Measurements from ENCODE around the gene NHEJ1. TPM values are rescaled to one million over a fixed set of nuclear protein-coding genes. Genes with fewer than 3 reads are reported as not detected.
A peak's percentile ranks its signal among the peaks of the same experiment; 100 is the strongest.

The NHEJ1 gene
- total RNA-seq, 1 donor from 2014 or later: 10.8 TPM

- H3K9ac ChIP-seq (ENCODE audit: low read length): no peak overlapping the region
Observed at GRCh38 chr2:219174146-219174545, 13.5 kb upstream of the NHEJ1 start.

GRCh38 chr2:219173176-219173575 is 12.6 kb upstream of the NHEJ1 start:
- H3K79me2 ChIP-seq (ENCODE audit: insufficient read depth, low read length): peaks cover 16% of the 10 kb centered on the region
- Mint-ChIP-seq H3K4me3 (ENCODE audit: unreplicated experiment) (no peak overlapping the region), H3K9me3 (ENCODE audit: unreplicated experiment) (no peaks in the 10 kb centered on the region), H3K27ac (ENCODE audit: unreplicated experiment) (no peak overlapping the region), H3K4me1 (ENCODE audit: low read depth, unreplicated experiment) (peaks cover 18% of the 10 kb centered on the region), H3K36me3 (ENCODE audit: low read depth, unreplicated experiment) (peaks cover 18% of the 10 kb centered on the region), H3K27me3 (ENCODE audit: low read depth, unreplicated experiment) (peaks cover 2% of the 10 kb centered on the region)
- peaks cover 17% of the 10 kb centered on the region for H3K4me1 ChIP-seq (ENCODE audit: insufficient read depth, low read length)
- H3K36me3 ChIP-seq (ENCODE audit: insufficient read depth, low read length): peaks cover 4% of the 10 kb centered on the region
- no peak overlapping the region for H3K4me3 ChIP-seq (ENCODE audit: insufficient read depth, low read depth, low read length)
- H3K9ac ChIP-seq (ENCODE audit: low read length): no peak overlapping the region
- TF ChIP-seq EZH2 (IDR thresholded peaks at IDR 0.05; ENCODE audit: insufficient read depth, low read length) (no peak), CTCF (IDR thresholded peaks at IDR 0.05; ENCODE audit: insufficient read depth, low read depth, low read length) (no peak)
- H3K27me3 ChIP-seq (ENCODE audit: insufficient read depth, low read length): no peaks in the 10 kb centered on the region
- FAIRE-seq: no peak
- H2AFZ ChIP-seq (ENCODE audit: low read depth, low read length): no peak overlapping the region
- H3K27ac ChIP-seq (ENCODE audit: low read depth, low read length): no peak overlapping the region
- H3K9me3 ChIP-seq (ENCODE audit: insufficient read depth, low read depth, low read length): no peaks in the 10 kb centered on the region
- H4K20me1 ChIP-seq (ENCODE audit: insufficient read depth, low read length): peaks cover 20% of the 10 kb centered on the region
- DNase-seq (ENCODE audit: low read depth): no peak
- no peak overlapping the region for H3K4me2 ChIP-seq (ENCODE audit: low read length)

More at GRCh38 chr2:219174146-219174545, 13.5 kb upstream of the NHEJ1 start:
- DNase-seq (ENCODE audit: low read depth) (no peak), FAIRE-seq (no peak)
- H2AFZ ChIP-seq (ENCODE audit: low read depth, low read length): no peak overlapping the region
- H3K4me1 Mint-ChIP-seq (ENCODE audit: low read depth, unreplicated experiment): peaks cover 19% of the 10 kb centered on the region
- H3K4me3 Mint-ChIP-seq (ENCODE audit: unreplicated experiment): peak overlapping the region; percentile 66
- H4K20me1 ChIP-seq (ENCODE audit: insufficient read depth, low read length): peaks cover 27% of the 10 kb centered on the region
- no peaks in the 10 kb centered on the region for H3K27me3 ChIP-seq (ENCODE audit: insufficient read depth, low read length)
- H3K9me3 ChIP-seq (ENCODE audit: insufficient read depth, low read depth, low read length): no peaks in the 10 kb centered on the region
- peaks cover 23% of the 10 kb centered on the region for H3K79me2 ChIP-seq (ENCODE audit: insufficient read depth, low read length)
- TF ChIP-seq EZH2 (IDR thresholded peaks at IDR 0.05; ENCODE audit: insufficient read depth, low read length) (no peak), CTCF (IDR thresholded peaks at IDR 0.05; ENCODE audit: insufficient read depth, low read depth, low read length) (no peak)
- H3K36me3 ChIP-seq (ENCODE audit: insufficient read depth, low read length): peaks cover 4% of the 10 kb centered on the region
- no peaks in the 10 kb centered on the region for H3K27me3 Mint-ChIP-seq (ENCODE audit: low read depth, unreplicated experiment)
- peaks cover 23% of the 10 kb centered on the region for H3K4me1 ChIP-seq (ENCODE audit: insufficient read depth, low read length)
- H3K36me3 Mint-ChIP-seq (ENCODE audit: low read depth, unreplicated experiment): peaks cover 18% of the 10 kb centered on the region
- no peak overlapping the region for H3K27ac Mint-ChIP-seq (ENCODE audit: unreplicated experiment)
- H3K27ac ChIP-seq (ENCODE audit: low read depth, low read length): no peak overlapping the region
- no peak overlapping the region for H3K4me3 ChIP-seq (ENCODE audit: insufficient read depth, low read depth, low read length)
- H3K9me3 Mint-ChIP-seq (ENCODE audit: unreplicated experiment): peaks cover under 1% of the 10 kb centered on the region
- no peak overlapping the region for H3K4me2 ChIP-seq (ENCODE audit: low read length)

- no peak for FAIRE-seq
- Histone ChIP-seq H3K4me1 (ENCODE audit: insufficient read depth, low read length) (peaks cover 15% of the 10 kb centered on the region), H3K4me2 (ENCODE audit: low read length) (no peak overlapping the region), H3K9me3 (ENCODE audit: insufficient read depth, low read depth, low read length) (no peaks in the 10 kb centered on the region), H3K27ac (ENCODE audit: low read depth, low read length) (no peak overlapping the region), H3K79me2 (ENCODE audit: insufficient read depth, low read length) (peaks cover 16% of the 10 kb centered on the region), H2AFZ (ENCODE audit: low read depth, low read length) (no peak overlapping the region), H3K27me3 (ENCODE audit: insufficient read depth, low read length) (no peaks in the 10 kb centered on the region), H3K9ac (ENCODE audit: low read length) (no peak overlapping the region), H3K4me3 (ENCODE audit: insufficient read depth, low read depth, low read length) (no peak overlapping the region), H3K36me3 (ENCODE audit: insufficient read depth, low read length) (peaks cover 4% of the 10 kb centered on the region), H4K20me1 (ENCODE audit: insufficient read depth, low read length) (peaks cover 20% of the 10 kb centered on the region)
- Mint-ChIP-seq H3K4me3 (ENCODE audit: unreplicated experiment) (no peak overlapping the region), H3K36me3 (ENCODE audit: low read depth, unreplicated experiment) (peaks cover 18% of the 10 kb centered on the region), H3K9me3 (ENCODE audit: unreplicated experiment) (no peaks in the 10 kb centered on the region), H3K27ac (ENCODE audit: unreplicated experiment) (no peak overlapping the region), H3K4me1 (ENCODE audit: low read depth, unreplicated experiment) (peaks cover 15% of the 10 kb centered on the region), H3K27me3 (ENCODE audit: low read depth, unreplicated experiment) (peaks cover 9% of the 10 kb centered on the region)
- TF ChIP-seq CTCF (IDR thresholded peaks at IDR 0.05; ENCODE audit: insufficient read depth, low read depth, low read length) (no peak), EZH2 (IDR thresholded peaks at IDR 0.05; ENCODE audit: insufficient read depth, low read length) (no peak)
- DNase-seq (ENCODE audit: low read depth): no peak
Observed at GRCh38 chr2:219172231-219173154, 11.9 kb upstream of the NHEJ1 start.
